Parathyroid adenoma (tissue), 2 donors: ENCODE results near the gene TMEM239.

Experiments
- H2AFZ ChIP-seq: fragments of 300-600 bp; sonication (generic); one replicate; pipeline ENCODE4 v1.7.0; 2017; ENCODE audit warnings: antibody characterized with exemption, mild to moderate bottlenecking
- H3K27ac ChIP-seq: fragments of 300-600 bp; sonication (generic); one replicate; pipeline ENCODE4 v1.7.0; 2017
- H3K27me3 ChIP-seq: fragments of 300-600 bp; sonication (generic); one replicate; pipeline ENCODE4 v1.7.0; 2017; ENCODE audit warnings: low read length; ENCODE audit not compliant: control insufficient read depth, insufficient read depth
- H3K36me3 ChIP-seq: fragments of 300-600 bp; sonication (generic); one replicate; pipeline ENCODE4 v1.7.0; 2017; ENCODE audit warnings: low read length; ENCODE audit not compliant: control insufficient read depth, insufficient read depth
- H3K4me1 ChIP-seq: fragments of 300-600 bp; sonication (generic); one replicate; pipeline ENCODE4 v1.7.0; 2017; ENCODE audit warnings: control low read depth
- H3K4me2 ChIP-seq: fragments of 300-600 bp; sonication (generic); one replicate; pipeline ENCODE4 v1.7.0; 2017; ENCODE audit warnings: low read length
- H3K4me3 ChIP-seq: fragments of 300-600 bp; sonication (generic); one replicate; pipeline ENCODE4 v1.7.0; 2017; ENCODE audit warnings: low read depth, low read length
- H3K79me2 ChIP-seq: fragments of 300-600 bp; sonication (generic); one replicate; pipeline ENCODE4 v1.7.0; 2017; ENCODE audit warnings: control low read depth
- H3K9ac ChIP-seq: fragments of 300-600 bp; sonication (generic); one replicate; pipeline ENCODE4 v1.7.0; 2017; ENCODE audit warnings: mild to moderate bottlenecking
- H3K9me3 ChIP-seq: fragments of 300-600 bp; sonication (generic); one replicate; pipeline ENCODE4 v1.7.0; 2017; ENCODE audit warnings: low read length; ENCODE audit not compliant: control insufficient read depth
- TF ChIP-seq, protein P1 (sequence below): fragments of 300-600 bp; sonication (generic); IDR thresholded peaks from one replicate; pipeline ENCODE4 v1.7.0; 2017; ENCODE audit warnings: antibody characterized with exemption, mild to moderate bottlenecking
- donor health status: primary hyperparathyroidism.

TMEM239 gene

DNA sequence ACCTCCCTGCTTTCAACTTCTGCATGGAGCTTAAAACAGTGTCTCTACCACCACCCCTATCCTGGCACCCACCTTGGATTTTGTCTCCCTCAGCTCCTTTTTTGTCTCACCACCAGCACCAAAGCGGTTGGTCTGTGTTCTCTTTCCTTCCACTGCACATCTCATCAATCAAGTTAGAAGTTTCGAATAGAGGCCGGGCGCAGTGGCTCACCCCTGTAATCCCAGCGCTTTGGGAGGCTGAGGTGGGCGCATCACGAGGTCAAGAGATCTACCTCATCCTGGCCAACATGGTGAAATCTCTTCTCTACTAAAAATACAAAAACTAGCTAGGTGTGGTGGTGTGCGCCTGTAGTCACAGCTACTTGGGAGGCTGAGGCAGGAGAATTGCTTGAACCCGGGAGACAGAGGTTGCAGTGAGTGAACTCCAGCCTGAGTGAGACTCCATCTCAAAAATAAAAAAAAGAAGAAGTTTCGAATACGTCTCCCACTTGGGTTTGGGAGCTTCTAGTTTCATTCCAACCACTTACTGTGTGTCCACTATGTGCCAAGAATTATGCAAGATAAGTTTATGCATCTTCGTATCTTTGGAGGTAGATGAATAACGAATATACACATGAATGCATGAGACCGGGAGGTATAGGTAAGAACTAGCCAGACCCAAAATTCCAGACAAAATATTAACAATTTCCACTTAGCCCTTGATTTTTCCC is 18.4 kb downstream of the TMEM239 start:
- Histone ChIP-seq H3K36me3 (no peaks in the 10 kb centered on the region), H3K27ac (no peak overlapping the region), H3K4me2 (no peak overlapping the region), H3K9ac (no peak overlapping the region), H3K4me3 (no peak overlapping the region), H3K9me3 (no peaks in the 10 kb centered on the region), H3K27me3 (no peaks in the 10 kb centered on the region), H3K79me2 (no peaks in the 10 kb centered on the region), H2AFZ (no peak overlapping the region), H3K4me1 (no peaks in the 10 kb centered on the region)
- TF ChIP-seq, protein P1, sequence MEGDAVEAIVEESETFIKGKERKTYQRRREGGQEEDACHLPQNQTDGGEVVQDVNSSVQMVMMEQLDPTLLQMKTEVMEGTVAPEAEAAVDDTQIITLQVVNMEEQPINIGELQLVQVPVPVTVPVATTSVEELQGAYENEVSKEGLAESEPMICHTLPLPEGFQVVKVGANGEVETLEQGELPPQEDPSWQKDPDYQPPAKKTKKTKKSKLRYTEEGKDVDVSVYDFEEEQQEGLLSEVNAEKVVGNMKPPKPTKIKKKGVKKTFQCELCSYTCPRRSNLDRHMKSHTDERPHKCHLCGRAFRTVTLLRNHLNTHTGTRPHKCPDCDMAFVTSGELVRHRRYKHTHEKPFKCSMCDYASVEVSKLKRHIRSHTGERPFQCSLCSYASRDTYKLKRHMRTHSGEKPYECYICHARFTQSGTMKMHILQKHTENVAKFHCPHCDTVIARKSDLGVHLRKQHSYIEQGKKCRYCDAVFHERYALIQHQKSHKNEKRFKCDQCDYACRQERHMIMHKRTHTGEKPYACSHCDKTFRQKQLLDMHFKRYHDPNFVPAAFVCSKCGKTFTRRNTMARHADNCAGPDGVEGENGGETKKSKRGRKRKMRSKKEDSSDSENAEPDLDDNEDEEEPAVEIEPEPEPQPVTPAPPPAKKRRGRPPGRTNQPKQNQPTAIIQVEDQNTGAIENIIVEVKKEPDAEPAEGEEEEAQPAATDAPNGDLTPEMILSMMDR, result no peak

DNA sequence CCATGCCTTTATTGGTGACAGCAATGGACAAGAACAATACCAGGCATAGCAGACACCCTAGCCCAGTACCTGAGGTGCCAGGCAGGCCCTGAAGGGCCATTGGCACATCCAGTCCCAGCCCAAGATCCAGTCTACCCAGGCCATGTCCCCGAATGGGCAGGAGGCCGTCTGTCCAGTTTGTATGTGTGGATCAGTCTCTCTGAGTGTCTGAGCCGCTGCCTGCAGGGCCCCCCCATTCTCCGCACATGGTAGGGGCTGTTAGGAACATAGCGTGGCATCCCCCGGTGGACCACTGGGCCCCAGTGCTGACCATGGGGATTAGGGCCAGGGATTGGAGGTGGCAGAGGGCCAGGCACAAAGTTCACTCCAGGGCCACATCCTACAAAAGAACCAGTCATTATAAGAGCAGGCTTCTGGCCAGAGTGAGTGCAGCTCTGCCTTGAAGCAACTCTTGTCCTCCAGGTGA is 19.2 kb downstream of the TMEM239 start:
- Histone ChIP-seq H3K4me3 (no peak overlapping the region), H3K36me3 (no peaks in the 10 kb centered on the region), H3K4me1 (peaks cover 2% of the 10 kb centered on the region), H3K27me3 (no peaks in the 10 kb centered on the region), H2AFZ (no peak overlapping the region), H3K27ac (no peak overlapping the region), H3K79me2 (no peaks in the 10 kb centered on the region), H3K9me3 (no peaks in the 10 kb centered on the region), H3K9ac (no peak overlapping the region), H3K4me2 (no peak overlapping the region)
- TF ChIP-seq, protein P1, result no peak

DNA sequence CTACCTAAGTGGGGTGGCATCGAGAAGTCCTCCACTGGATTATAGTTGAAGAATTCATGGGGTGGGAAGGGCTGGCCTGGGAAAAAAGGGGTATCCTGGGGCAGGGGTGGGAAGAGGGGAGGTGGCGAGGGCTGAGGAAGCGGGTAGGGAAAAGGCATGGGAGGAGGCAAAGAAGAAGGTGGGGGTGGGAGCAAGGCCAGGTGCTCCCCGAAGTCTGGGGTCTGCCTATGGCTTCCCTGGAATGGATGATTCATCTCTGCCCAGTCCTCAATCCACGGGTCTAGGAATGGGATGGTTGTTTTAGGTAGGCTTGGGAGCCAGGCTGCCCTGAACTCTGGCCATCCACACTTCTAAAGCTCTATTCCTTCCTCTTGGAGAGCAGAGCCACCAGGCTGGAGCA is 19.9 kb downstream of the TMEM239 start:
- Histone ChIP-seq H3K9ac (no peak overlapping the region), H3K4me1 (peaks cover 2% of the 10 kb centered on the region), H3K27me3 (no peaks in the 10 kb centered on the region), H3K36me3 (no peaks in the 10 kb centered on the region), H2AFZ (no peak overlapping the region), H3K9me3 (no peaks in the 10 kb centered on the region), H3K79me2 (no peaks in the 10 kb centered on the region), H3K4me2 (no peak overlapping the region), H3K4me3 (no peak overlapping the region), H3K27ac (no peak overlapping the region)
- TF ChIP-seq, protein P1, result no peak

DNA sequence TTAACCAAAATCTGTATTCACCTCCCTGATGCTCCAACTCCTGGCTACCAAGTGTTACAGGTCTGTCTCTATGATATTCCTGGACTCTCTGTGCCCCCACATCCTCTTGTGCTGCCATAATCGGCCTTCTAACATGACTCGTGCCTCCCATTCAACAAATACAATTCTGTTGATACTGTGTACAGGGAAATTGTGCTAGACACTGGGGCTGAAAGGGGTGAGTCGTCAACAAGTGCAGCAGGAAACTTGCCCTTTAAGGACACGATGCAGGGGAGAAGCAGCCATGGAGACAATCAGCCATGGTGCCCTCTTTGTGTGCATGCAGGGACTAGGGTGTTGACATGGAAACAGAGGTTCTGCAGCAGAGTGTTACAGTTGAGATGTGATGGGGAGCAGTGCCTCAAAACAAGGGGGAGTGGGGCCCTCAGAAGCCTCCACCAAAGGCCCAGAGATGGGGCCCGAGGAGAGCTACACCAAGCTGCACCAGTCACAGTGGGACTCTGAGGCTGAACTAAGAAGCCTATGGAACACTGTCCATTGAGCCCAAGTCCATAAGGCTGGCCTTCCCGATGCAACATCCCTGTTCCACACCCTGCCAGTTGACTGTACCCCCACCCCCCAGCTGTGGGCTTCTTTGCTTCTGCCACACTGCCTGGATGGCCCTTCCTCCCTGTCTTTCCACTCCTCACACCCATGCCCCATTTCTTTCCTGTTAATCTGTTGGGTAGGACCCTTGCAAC is 21.2 kb downstream of the TMEM239 start:
- Histone ChIP-seq H3K27me3 (no peaks in the 10 kb centered on the region), H3K27ac (no peak overlapping the region), H3K79me2 (peaks cover 3% of the 10 kb centered on the region), H3K4me2 (no peak overlapping the region), H3K9ac (no peak overlapping the region), H3K9me3 (no peaks in the 10 kb centered on the region), H3K36me3 (no peaks in the 10 kb centered on the region), H3K4me3 (no peak overlapping the region), H3K4me1 (peaks cover 5% of the 10 kb centered on the region), H2AFZ (no peak overlapping the region)
- TF ChIP-seq, protein P1, result no peak
